GF-D8 (cell line): ENCODE data around the gene LRRC58.

Experiments used
- DNase-seq: peaks from one replicate; lab custom pipeline; 2025; lab: John Stamatoyannopoulos, UW

The LRRC58 gene

DNA sequence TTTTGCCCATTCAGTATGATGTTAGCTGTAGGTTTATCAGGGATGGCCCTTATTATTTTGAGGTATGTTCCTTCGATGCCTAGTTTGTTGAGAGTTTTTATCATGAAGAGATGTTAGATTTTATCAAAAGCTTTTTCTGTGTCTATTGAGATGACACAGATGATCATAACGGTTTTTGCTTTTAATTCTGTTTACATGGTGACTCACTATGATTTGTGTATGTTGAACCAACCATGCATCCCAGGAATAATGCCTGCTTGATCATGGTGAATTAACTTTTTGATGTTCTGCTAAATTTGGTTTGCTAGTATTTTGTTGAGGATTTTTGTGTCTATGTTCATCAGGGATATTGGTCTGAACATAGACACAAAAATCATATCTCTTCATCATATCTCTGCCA is 72.4 kb downstream of the LRRC58 start:
- DNase-seq, result no peak

DNA sequence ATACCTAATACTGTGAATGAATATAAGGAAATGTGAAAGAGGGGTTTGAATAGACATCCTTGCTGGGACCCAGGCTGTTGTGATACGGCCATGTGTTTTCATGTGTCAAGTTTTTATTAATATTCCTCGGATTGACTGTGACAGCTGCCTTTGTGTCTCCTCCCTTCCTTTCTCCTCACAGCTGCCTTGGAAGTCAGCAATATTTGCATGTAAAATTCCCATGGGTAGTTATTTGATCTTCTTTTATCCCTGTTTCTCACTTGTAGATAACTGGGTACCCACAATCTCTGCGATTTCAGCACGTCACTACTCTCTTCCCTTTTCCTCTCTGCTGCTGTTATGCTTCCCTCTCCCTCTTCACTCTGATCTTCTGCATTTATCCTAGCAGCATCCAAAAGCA is 73.5 kb downstream of the LRRC58 start:
- no peak for DNase-seq

- no peak for DNase-seq
Observed at GRCh38 chr3:120274739-120275167, 74.4 kb downstream of the LRRC58 start.
